K562 (cell line): ENCODE results near the gene NAB1.

Experiments used
- CHD1 ChIP-seq: fragments of 200-600 bp; sonication (generic); IDR thresholded peaks from one replicate; pipeline ENCODE4 v1.6.1; 2012; ENCODE audit warnings: mild to moderate bottlenecking, moderate library complexity, low read length, inconsistent platforms
- CTCF ChIP-seq, 3 experiments: IDR thresholded peaks in 2 of 3; conservative IDR thresholded peaks in 1 of 3; 2 replicates each; pipeline ENCODE4 v1.5.1; 2011 to 2012; ENCODE audit warnings: low read length in 3 of 3, mild to moderate bottlenecking in 3 of 3, control low read depth in 2 of 3, improper control_type of control experiment in 1 of 3, inconsistent platforms in 1 of 3, low read depth in 1 of 3, mixed read lengths in 1 of 3, moderate library complexity in 1 of 3; ENCODE audit not compliant: insufficient read depth in 2 of 3
- KLF13 ChIP-seq: fragments of 450-650 bp; IDR thresholded peaks from 2 replicates; pipeline ENCODE4 v1.6.1; 2016; ENCODE audit warnings: missing genetic modification characterization, low read depth, mild to moderate bottlenecking, missing compliant biosample characterization, moderate library complexity, borderline replicate concordance
- KLF16 ChIP-seq: IDR thresholded peaks from 2 replicates; pipeline ENCODE4 v1.6.1; 2016; ENCODE audit warnings: antibody characterized with exemption
- RAD21 ChIP-seq, 2 experiments: fragments of 250-450 bp in 1 of 2; fragments of 450-650 bp in 1 of 2; sonication (Bioruptor Pico) in 1 of 2; formaldehyde crosslinking in 1 of 2; IDR thresholded peaks in 1 of 2; conservative IDR thresholded peaks in 1 of 2; 2 replicates each; pipeline versions ENCODE4 v1.4.0 to v1.8.0; 2020 to 2022; ENCODE audit warnings: mild to moderate bottlenecking in 2 of 2, moderate library complexity in 1 of 2
- SIRT6 ChIP-seq: IDR thresholded peaks from one replicate; pipeline ENCODE4 v1.6.1; 2012; ENCODE audit warnings: low read depth, mild to moderate bottlenecking, control low read depth, inconsistent platforms, low read length, moderate library complexity
- SP2 ChIP-seq: IDR thresholded peaks from 2 replicates; pipeline ENCODE4 v1.6.1; 2011; ENCODE audit warnings: mild to moderate bottlenecking, low read depth, low read length, moderate library complexity; ENCODE audit not compliant: poor library complexity, severe bottlenecking; ENCODE audit errors: extremely low read depth
- SRF ChIP-seq, 2 experiments: fragments of 250-450, 450-650 bp in 1 of 2; sonication (Bioruptor Pico) in 1 of 2; sonication (generic) in 1 of 2; formaldehyde crosslinking; IDR thresholded peaks; 2 replicates each; pipeline versions ENCODE4 v1.5.0 to v1.5.1; 2020 to 2022; ENCODE audit warnings: mild to moderate bottlenecking in 1 of 2, missing genetic modification reagents in 1 of 2
- ZFP91 ChIP-seq: sonication (generic); formaldehyde crosslinking; IDR thresholded peaks from 2 replicates; pipeline ENCODE4 v1.8.0; 2022; ENCODE audit warnings: mild to moderate bottlenecking, missing genetic modification reagents
- ZNF639 ChIP-seq, 2 experiments: fragments of 200-800 bp in 1 of 2; sonication (Bioruptor generic) in 1 of 2; sonication (generic) in 1 of 2; formaldehyde crosslinking in 1 of 2; IDR thresholded peaks in 1 of 2; conservative IDR thresholded peaks in 1 of 2; 2 replicates each; pipeline versions ENCODE4 v1.5.0 to v1.6.1; 2016 to 2020; ENCODE audit warnings: missing compliant biosample characterization in 1 of 2, missing genetic modification characterization in 1 of 2, missing genetic modification reagents in 1 of 2
- ZNF785 ChIP-seq: fragments of 250-450 bp; sonication (Bioruptor Pico); IDR thresholded peaks from 2 replicates; pipeline ENCODE4 v1.4.0; 2020; ENCODE audit warnings: mild to moderate bottlenecking
- ZZZ3 ChIP-seq: fragments of 450-650 bp; IDR thresholded peaks from 2 replicates; pipeline ENCODE4 v1.6.1; 2016; ENCODE audit warnings: antibody characterized with exemption, mild to moderate bottlenecking, moderate library complexity
- TF ChIP-seq, protein P1 (sequence below): fragments of 250-450 bp; sonication (Bioruptor Pico); IDR thresholded peaks from 2 replicates; pipeline ENCODE4 v1.8.0; 2022; ENCODE audit warnings: moderate library complexity, mild to moderate bottlenecking, inconsistent platforms

DNA sequence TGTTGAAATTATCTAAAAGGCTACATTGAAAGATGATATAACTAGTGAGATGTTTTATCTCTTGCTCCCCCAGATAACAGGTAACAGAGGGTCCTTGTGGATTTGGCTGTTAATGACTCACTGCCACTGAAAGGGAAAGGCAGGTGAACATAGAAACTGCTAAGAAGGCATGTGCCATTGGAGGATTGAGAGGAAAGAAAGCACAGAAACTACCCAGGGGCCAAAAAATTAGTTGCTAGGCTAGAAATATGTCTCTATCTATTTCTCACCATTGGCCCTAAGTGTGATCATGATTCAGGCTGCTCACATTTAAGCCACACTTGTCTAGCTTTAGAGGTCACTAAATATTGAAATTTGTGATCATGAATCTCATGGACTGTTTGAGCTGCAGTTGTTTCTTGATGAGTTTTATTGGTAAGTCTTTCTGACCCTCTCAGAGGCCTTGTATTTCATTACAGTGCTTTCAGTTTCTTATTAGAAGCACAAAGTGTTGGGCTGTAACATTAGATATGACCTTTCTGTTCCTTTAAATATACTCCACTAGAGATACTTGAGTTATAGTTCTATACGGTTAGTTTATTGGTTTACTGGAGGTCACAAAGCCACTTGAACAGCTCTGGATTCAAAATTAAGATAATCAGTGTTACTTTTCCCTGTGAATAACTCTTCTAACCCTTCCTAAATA, 26.2 kb downstream of the NAB1 start:
- TF ChIP-seq ZNF639 (CRISPR knock-in tag; conservative IDR thresholded peaks at IDR 0.05 in 1 of 2, IDR thresholded peaks at IDR 0.05 in 1 of 2) = no peak
- no peak for TF ChIP-seq SRF (CRISPR knock-in tag; IDR thresholded peaks at IDR 0.05)
- TF ChIP-seq CTCF (IDR thresholded peaks at IDR 0.05 in 2 of 3, conservative IDR thresholded peaks at IDR 0.05 in 1 of 3; ENCODE audit: insufficient read depth in 2 of 3, low read depth in 1 of 3, low read length in 3 of 3) = no peak
- TF ChIP-seq KLF13 = no peak
- TF ChIP-seq CHD1 = no peak
- TF ChIP-seq ZFP91 = no peak
- TF ChIP-seq SIRT6 = no peak
- TF ChIP-seq, protein P1, sequence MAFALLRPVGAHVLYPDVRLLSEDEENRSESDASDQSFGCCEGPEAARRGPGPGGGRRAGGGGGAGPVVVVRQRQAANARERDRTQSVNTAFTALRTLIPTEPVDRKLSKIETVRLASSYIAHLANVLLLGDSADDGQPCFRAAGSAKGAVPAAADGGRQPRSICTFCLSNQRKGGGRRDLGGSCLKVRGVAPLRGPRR = no peak
- no peak for TF ChIP-seq KLF16
- no peak for TF ChIP-seq ZZZ3
- TF ChIP-seq SP2 = no peak
- no peak for TF ChIP-seq ZNF785
- no peak for TF ChIP-seq RAD21 (CRISPR knock-in tag; conservative IDR thresholded peaks at IDR 0.05 in 1 of 2, IDR thresholded peaks at IDR 0.05 in 1 of 2)
